Measurements from ENCODE around the gene TFPI. TPM values are rescaled to one million over a fixed set of nuclear protein-coding genes. Genes with fewer than 3 reads are reported as not detected.

TFPI gene
- total RNA-seq, 1 experiment from 2014 or later, result 29.1 TPM

GRCh38 chr2:187529977-187530721 is 24.1 kb downstream of the TFPI start:
- POLR2A ChIA-PET, result interaction anchor here (1.5 kb wide), 1 partner anchor 10 kb away, joined by 3 read pairs; no protein-coding TSS in a partner anchor
- Histone ChIP-seq H3K27me3 (ENCODE audit: insufficient read depth, low read length) (no peaks in the 10 kb centered on the region), H3K36me3 (ENCODE audit: control insufficient read depth in 1 of 2, insufficient read depth in 2 of 2, low read length in 2 of 2) (no peaks in the 10 kb centered on the region), H4K20me1 (ENCODE audit: insufficient read depth) (no peaks in the 10 kb centered on the region), H3K9me3 (ENCODE audit: control insufficient read depth in 1 of 2, insufficient read depth in 1 of 2, low read depth in 1 of 2, low read length in 2 of 2) (no peaks in the 10 kb centered on the region), H3K79me2 (ENCODE audit: insufficient read depth, low read length) (no peaks in the 10 kb centered on the region), H3K4me1 (ENCODE audit: control insufficient read depth in 1 of 2, insufficient read depth in 2 of 2, low read length in 2 of 2) (no peaks in the 10 kb centered on the region), H2AFZ (ENCODE audit: low read depth, low read length, poor library complexity, severe bottlenecking) (no peak overlapping the region), H3K9me2 (ENCODE audit: insufficient read depth) (peaks cover 3% of the 10 kb centered on the region; the same call in 1 of the 2 replicates), H3K27ac (ENCODE audit: low read depth, low read length) (no peak overlapping the region), H3K4me2 (ENCODE audit: low read length) (no peak overlapping the region), H3K9ac (ENCODE audit: low read length) (no peak overlapping the region), H3K4me3 (replicated peaks in 1 of 2; ENCODE audit: low read depth in 1 of 2, low read length in 2 of 2) (no peak overlapping the region)
- intact Hi-C loops (cut with micrococcal nuclease), result no loop called here
- BruUV-seq (replicated peaks), result no TSS peak
- ATAC-seq (no peak), DNase-seq (ENCODE audit: low read depth, low spot score) (no peak)
- CTCF ChIA-PET, result interaction anchor here (1.5 kb wide), 1 partner anchor 30 kb away, joined by 4 read pairs; no protein-coding TSS in a partner anchor
- no peak for TF ChIP-seq ZFX (IDR thresholded peaks at IDR 0.05)
- TF ChIP-seq SIN3A (IDR thresholded peaks at IDR 0.05; ENCODE audit: low read depth), result no peak
- no peak for TF ChIP-seq ZNF274 (IDR thresholded peaks at IDR 0.05; ENCODE audit: low read depth, low read length)
- no peak for TF ChIP-seq EGR1 (IDR thresholded peaks at IDR 0.05; ENCODE audit: low read depth)
- no peak for TF ChIP-seq POLR2A (IDR thresholded peaks at IDR 0.05; ENCODE audit: borderline replicate concordance, extremely low read depth, insufficient read depth, insufficient read length)
- TF ChIP-seq EZH2phosphoT487 (IDR thresholded peaks at IDR 0.05; ENCODE audit: borderline replicate concordance), result no peak
- TF ChIP-seq, protein P1, sequence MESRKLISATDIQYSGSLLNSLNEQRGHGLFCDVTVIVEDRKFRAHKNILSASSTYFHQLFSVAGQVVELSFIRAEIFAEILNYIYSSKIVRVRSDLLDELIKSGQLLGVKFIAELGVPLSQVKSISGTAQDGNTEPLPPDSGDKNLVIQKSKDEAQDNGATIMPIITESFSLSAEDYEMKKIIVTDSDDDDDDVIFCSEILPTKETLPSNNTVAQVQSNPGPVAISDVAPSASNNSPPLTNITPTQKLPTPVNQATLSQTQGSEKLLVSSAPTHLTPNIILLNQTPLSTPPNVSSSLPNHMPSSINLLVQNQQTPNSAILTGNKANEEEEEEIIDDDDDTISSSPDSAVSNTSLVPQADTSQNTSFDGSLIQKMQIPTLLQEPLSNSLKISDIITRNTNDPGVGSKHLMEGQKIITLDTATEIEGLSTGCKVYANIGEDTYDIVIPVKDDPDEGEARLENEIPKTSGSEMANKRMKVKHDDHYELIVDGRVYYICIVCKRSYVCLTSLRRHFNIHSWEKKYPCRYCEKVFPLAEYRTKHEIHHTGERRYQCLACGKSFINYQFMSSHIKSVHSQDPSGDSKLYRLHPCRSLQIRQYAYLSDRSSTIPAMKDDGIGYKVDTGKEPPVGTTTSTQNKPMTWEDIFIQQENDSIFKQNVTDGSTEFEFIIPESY (IDR thresholded peaks at IDR 0.05; ENCODE audit: extremely low read depth, insufficient replicate concordance, low read length), result no peak
- TF ChIP-seq FOSL1 (IDR thresholded peaks at IDR 0.05; ENCODE audit: low read depth), result no peak
- TF ChIP-seq SP1 (IDR thresholded peaks at IDR 0.05; ENCODE audit: low read depth), result no peak
- no peak for TF ChIP-seq RAD21 (IDR thresholded peaks at IDR 0.05; ENCODE audit: low read depth)
- RAD21 ChIA-PET (ENCODE audit: low non-redundant PET in 1 of 2, low total read pairs in 2 of 2, uncharacterized antibody in 2 of 2, unreplicated experiment in 2 of 2), result no interaction called here

Measured in HCT116 (cell line).